SK-N-MC (cell line): Measurements from ENCODE around the gene CABLES2.
"Not testable (repeated sequence)": the region's sequence is repeated elsewhere in the genome, so short reads cannot be mapped to it uniquely, and the experiment has no call there.

Experiments used
- DNase-seq: peaks from one replicate; pipeline ENCODE4 v3.0.0-alpha.2; 2011; ENCODE audit warnings: low read depth, low spot score
- H3K27ac ChIP-seq: fragments of 200-600 bp; sonication (generic); 2 replicates; pipeline ENCODE4 v1.5.1; 2016; ENCODE audit warnings: mixed run types
- H3K36me3 ChIP-seq: fragments of 200-600 bp; sonication (generic); 2 replicates; pipeline ENCODE4 v1.6.1; 2017; ENCODE audit warnings: antibody characterized with exemption, low read length, mixed read lengths; ENCODE audit not compliant: insufficient read depth
- H3K4me3 ChIP-seq: fragments of 200-600 bp; sonication (generic); 2 replicates; pipeline ENCODE4 v1.5.1; 2016
- H3K9ac ChIP-seq: fragments of 200-600 bp; sonication (generic); 2 replicates; pipeline ENCODE4 v1.8.0; 2017; ENCODE audit warnings: mixed run types, mixed read lengths; ENCODE audit not compliant: insufficient read length
- H3K9me3 ChIP-seq: fragments of 200-600 bp; sonication (generic); 2 replicates; pipeline ENCODE4 v1.6.1; 2017; ENCODE audit warnings: low read depth, mild to moderate bottlenecking, antibody characterized with exemption, low read length, moderate library complexity, mixed read lengths
- EZH2 ChIP-seq: fragments of 200-600 bp; sonication (generic); IDR thresholded peaks from one replicate; pipeline ENCODE4 v1.6.1; 2017; ENCODE audit warnings: antibody characterized with exemption
- FOXP2 ChIP-seq: optimal IDR thresholded peaks from 2 replicates; pipeline ENCODE3; 2011; ENCODE audit warnings: mild to moderate bottlenecking, moderate library complexity; ENCODE audit not compliant: insufficient read depth; ENCODE audit errors: extremely low read length, control extremely low read depth
- POLR2AphosphoS5 ChIP-seq: IDR thresholded peaks from 2 replicates; pipeline ENCODE4 v1.6.1; 2012; ENCODE audit warnings: mild to moderate bottlenecking, low read depth, low read length, borderline replicate concordance

Gene CABLES2

GRCh38 chr20:62428396-62429295 lies 21.6 kb upstream of the CABLES2 start:
- DNase-seq = no peak
- TF ChIP-seq FOXP2 = no peak
- TF ChIP-seq POLR2AphosphoS5 = no peak
- TF ChIP-seq EZH2 = no peak

GRCh38 chr20:62428002-62428372 lies 20.9 kb upstream of the CABLES2 start:
- H3K9ac ChIP-seq = no peak overlapping the region
- TF ChIP-seq POLR2AphosphoS5 (no peak), FOXP2 (no peak), EZH2 (no peak)
- no peaks in the 10 kb centered on the region for H3K9me3 ChIP-seq
- no peak for DNase-seq
- no peaks in the 10 kb centered on the region for H3K36me3 ChIP-seq
- no peak overlapping the region for H3K27ac ChIP-seq
- H3K4me3 ChIP-seq = no peak overlapping the region

More at GRCh38 chr20:62428396-62429295, 21.6 kb upstream of the CABLES2 start:
- no peak overlapping the region for H3K27ac ChIP-seq
- H3K9ac ChIP-seq = no peak overlapping the region
- no peaks in the 10 kb centered on the region for H3K9me3 ChIP-seq
- no peaks in the 10 kb centered on the region for H3K36me3 ChIP-seq
- H3K4me3 ChIP-seq = no peak overlapping the region

- no peak within 1 kb of the TSS for H3K4me3 ChIP-seq
- H3K9me3 ChIP-seq = no peaks in the 10 kb centered on the region
- no peaks in the 10 kb centered on the region for H3K36me3 ChIP-seq
- H3K27ac ChIP-seq = no peak within 1 kb of the TSS
- no peak for DNase-seq
- TF ChIP-seq FOXP2 (no peak), EZH2 (no peak), POLR2AphosphoS5 (no peak)
- no peak within 1 kb of the TSS for H3K9ac ChIP-seq
Observed at GRCh38 chr20:62427172-62428001, 20.3 kb upstream of the CABLES2 start, which contains the start of gene RBBP8NL. RBBP8NL (minus strand) TSS chr20:62427539; CDS start chr20:62419647, 7,892 bp downstream.

- Histone ChIP-seq H3K9ac (no peak overlapping the region), H3K27ac (no peak overlapping the region)
- TF ChIP-seq POLR2AphosphoS5 (no peak), EZH2 (no peak), FOXP2 (no peak)
Observed at GRCh38 chr20:62426699-62427131, 19.6 kb upstream of the CABLES2 start.

GRCh38 chr20:62426059-62426348 lies 18.9 kb upstream of the CABLES2 start:
- H3K4me3 ChIP-seq, H3K9me3 ChIP-seq, DNase-seq, H3K36me3 ChIP-seq, H3K27ac ChIP-seq, H3K9ac ChIP-seq: not testable (repeated sequence)

More at GRCh38 chr20:62426699-62427131, 19.6 kb upstream of the CABLES2 start:
- H3K36me3 ChIP-seq = no peaks in the 10 kb centered on the region
- no peaks in the 10 kb centered on the region for H3K9me3 ChIP-seq
- no peak for DNase-seq
- H3K4me3 ChIP-seq = no peak overlapping the region

GRCh38 chr20:62425281-62426058 lies 18.4 kb upstream of the CABLES2 start:
- DNase-seq = no peak
- Histone ChIP-seq H3K9ac (no peak overlapping the region), H3K27ac (no peak overlapping the region), H3K36me3 (no peaks in the 10 kb centered on the region), H3K4me3 (no peak overlapping the region), H3K9me3 (no peaks in the 10 kb centered on the region)
- TF ChIP-seq EZH2 = no peak
- TF ChIP-seq FOXP2 = no peak
- TF ChIP-seq POLR2AphosphoS5 = no peak

- H3K9me3 ChIP-seq = no peaks in the 10 kb centered on the region
- no peak overlapping the region for H3K9ac ChIP-seq
- DNase-seq = no peak
- H3K36me3 ChIP-seq = no peaks in the 10 kb centered on the region
- TF ChIP-seq EZH2 (no peak), FOXP2 (no peak), POLR2AphosphoS5 (no peak)
- H3K4me3 ChIP-seq = no peak overlapping the region
- H3K27ac ChIP-seq = no peak overlapping the region
Observed at GRCh38 chr20:62424249-62425107, 17.4 kb upstream of the CABLES2 start.

- no peak overlapping the region for H3K9ac ChIP-seq
- DNase-seq = no peak
- H3K9me3 ChIP-seq = no peaks in the 10 kb centered on the region
- H3K36me3 ChIP-seq = no peaks in the 10 kb centered on the region
- TF ChIP-seq EZH2 (no peak), FOXP2 (no peak), POLR2AphosphoS5 (no peak)
- H3K27ac ChIP-seq = no peak overlapping the region
- no peak overlapping the region for H3K4me3 ChIP-seq
Observed at GRCh38 chr20:62423326-62423706, 16.2 kb upstream of the CABLES2 start.
